NCI-H526 (cell line): Measurements from ENCODE around the gene RAB3IL1.
"Not testable (repeated sequence)": the region's sequence is repeated elsewhere in the genome, so short reads cannot be mapped to it uniquely, and the experiment has no call there.

Experiments used
- DNase-seq, 2 experiments: peaks; one replicate each; lab custom pipeline; 2025; lab: John Stamatoyannopoulos, UW

RAB3IL1 gene

GRCh38 chr11:61885784-61886580 lies 31.4 kb downstream of the RAB3IL1 start:
- no peak for DNase-seq

GRCh38 chr11:61885166-61885778 lies 32.1 kb downstream of the RAB3IL1 start:
- DNase-seq = peak in 1 of 2 experiments; percentile 48

DNA sequence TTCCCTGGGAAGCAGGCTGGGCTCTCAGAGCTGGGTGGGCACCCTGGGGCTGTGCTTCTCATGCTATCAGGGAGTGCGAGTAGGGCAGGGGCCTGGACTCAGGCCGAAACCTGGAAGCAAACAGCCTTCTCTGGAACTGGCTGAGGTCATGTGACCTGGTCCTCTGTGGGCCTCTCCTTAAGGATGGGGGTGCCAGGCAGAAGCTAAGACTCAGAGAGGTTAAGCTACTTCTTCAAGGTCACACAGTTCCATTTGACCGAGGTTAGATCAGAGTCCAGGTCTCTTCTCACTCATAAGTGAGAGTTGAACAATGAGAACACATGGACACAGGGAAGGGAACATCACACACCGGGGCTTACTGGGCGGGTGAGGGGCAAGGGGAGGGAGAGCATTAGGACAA lies 33.4 kb downstream of the RAB3IL1 start:
- DNase-seq = no peak

- DNase-seq = no peak
Observed at GRCh38 chr11:61883327-61883726, 34.0 kb downstream of the RAB3IL1 start.

GRCh38 chr11:61882879-61883278 lies 34.5 kb downstream of the RAB3IL1 start:
- no peak for DNase-seq

GRCh38 chr11:61882267-61882666 lies 35.1 kb downstream of the RAB3IL1 start:
- DNase-seq = not testable (repeated sequence)

DNA sequence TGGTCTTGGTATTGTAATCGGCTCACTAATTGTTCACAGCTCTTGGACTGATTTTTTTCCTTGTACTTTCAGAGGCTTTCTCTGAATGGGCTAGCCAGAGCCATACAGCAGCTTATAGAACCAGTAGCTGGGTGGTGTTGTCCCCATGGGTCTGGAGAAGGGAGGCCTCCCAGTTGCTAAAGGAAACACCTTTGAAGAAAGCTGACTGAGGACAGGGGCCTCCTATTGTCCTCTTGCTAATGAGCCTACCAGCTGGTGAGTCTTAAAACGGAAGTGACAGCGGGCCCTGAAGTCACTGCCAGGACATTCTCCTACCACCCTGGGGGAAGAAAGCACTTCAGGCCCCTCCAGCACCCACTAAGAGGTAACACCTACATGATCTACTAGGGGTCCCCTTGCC lies 36.0 kb downstream of the RAB3IL1 start:
- peak in 1 of 2 experiments; percentile 30 for DNase-seq

DNA sequence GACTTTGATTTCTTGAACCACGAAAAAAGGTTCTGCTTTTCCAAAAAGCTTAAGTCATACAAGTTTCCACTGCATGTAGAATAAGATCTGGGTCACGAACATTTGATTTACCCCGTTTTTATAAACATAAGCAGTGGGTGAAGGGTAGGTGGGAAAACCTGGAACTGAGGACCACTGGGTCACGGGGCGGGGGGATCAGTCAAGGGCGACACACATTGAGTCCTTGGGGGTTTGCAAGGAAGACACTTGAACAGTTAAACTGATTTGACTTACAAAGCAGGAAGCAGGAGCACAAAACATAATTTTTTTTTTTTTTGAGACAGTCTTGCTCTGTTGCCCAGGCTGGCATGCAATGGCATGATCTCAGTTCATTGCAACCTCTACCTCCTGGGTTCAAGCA lies 36.9 kb downstream of the RAB3IL1 start:
- peak; percentile 85 to 87 for DNase-seq

- DNase-seq = peak in 1 of 2 experiments; percentile 70
Observed at GRCh38 chr11:61880031-61880430, 37.3 kb downstream of the RAB3IL1 start.

DNA sequence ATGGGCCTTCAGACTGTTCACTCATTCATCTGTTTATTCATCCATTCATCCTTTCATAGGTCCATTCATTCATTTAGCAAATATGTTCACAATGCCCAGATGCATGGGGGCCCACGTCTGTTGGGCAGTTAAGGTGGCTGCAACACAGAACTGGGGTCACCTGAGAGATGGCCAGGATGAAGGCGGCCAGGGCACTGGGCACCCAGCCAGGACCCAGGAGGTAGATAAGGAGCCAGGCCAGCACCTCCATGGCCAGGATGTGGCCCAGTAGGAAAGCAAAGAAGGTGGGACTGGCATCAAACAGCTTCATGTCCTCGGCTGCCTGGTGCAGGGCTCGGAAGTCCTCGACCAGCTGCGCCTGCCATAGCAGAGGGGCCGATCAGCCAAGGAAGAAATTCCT lies 38.2 kb downstream of the RAB3IL1 start:
- DNase-seq = no peak

DNA sequence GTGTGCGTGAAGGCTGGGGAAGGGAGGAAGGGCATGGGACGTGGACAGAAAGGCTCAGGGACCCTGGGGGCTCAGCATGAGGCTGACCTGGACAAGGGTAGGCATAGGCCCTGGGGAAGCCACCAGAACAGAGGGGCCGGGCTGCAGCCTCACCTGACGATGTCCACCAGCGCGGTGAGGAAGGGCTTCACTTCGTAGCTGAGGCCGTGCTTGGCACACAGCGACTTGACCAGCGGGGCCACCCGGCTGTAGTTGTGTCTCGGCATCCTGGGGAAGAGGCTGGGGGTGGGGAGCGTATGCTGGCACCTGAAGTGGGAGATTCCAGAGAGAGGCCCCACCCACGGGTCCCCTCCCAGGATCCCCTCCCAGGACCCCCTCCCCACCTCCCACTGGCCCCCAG lies 41.7 kb downstream of the RAB3IL1 start:
- no peak for DNase-seq

DNA sequence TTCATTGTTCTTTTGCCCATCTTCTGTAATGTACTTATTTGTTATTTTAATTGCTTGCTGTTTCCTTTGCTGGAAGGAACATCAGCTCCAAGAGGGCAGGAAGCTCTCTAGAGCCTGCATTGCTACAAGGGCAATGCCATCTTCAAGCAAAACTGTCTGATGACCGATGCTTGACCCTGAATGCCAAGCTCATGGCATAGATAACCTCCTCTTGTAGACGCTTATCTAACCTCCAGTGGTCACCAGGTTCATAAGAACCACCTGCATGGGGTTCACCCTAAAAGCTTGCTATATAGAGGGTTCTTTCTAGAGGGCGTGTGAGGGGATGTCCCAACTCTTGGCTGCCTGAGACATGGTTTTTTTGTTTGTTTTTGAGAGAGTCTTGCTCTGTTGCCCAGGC lies 42.5 kb downstream of the RAB3IL1 start:
- no peak for DNase-seq

DNA sequence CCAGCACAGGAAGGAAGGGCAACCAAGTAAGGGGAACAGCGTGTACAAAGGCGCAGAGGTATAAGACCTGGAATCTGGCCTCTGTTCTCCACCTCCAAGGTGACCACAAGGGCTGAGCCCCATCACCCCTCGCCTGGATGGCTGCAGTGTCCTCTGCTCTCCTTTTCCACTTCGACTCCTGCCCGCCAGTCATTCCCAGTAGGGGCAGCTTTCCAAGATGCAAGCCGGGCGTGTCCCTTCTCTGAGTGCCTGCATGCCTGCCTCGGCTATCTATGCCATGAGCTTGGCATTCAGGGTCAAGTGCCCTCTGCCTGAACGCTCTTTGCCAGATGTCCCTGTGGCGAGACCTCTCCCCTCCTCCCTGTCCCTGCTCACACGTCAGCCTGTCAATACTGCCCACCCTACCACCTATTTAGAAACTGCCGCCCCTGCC lies 43.0 kb downstream of the RAB3IL1 start:
- no peak for DNase-seq

- DNase-seq = no peak
Observed at GRCh38 chr11:61873588-61874376, 43.6 kb downstream of the RAB3IL1 start.

- no peak for DNase-seq
Observed at GRCh38 chr11:61872935-61873565, 44.3 kb downstream of the RAB3IL1 start.

DNA sequence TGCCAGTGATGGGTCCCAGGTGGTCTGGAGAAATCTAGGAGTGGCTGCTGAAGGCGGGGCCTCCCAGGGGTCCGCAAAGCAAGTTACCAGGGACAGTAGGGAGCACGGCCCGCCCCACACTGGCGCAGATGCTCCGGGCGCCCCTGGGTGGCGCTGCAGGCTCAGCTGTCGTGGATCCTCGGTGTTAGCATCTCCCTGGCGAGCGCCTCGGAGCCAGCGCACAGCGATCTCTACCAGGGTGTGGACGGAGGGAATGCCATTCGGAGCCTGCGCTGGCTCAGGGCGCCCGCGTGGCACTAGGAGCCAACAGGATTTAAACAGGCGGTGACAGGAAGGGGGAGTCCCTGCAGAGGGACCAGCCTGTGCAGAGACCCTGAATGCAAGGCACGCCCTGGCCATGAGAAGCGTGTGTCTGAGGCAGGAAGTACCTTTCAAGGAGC lies 46.2 kb downstream of the RAB3IL1 start:
- peak; percentile 80 to 96 for DNase-seq

DNA sequence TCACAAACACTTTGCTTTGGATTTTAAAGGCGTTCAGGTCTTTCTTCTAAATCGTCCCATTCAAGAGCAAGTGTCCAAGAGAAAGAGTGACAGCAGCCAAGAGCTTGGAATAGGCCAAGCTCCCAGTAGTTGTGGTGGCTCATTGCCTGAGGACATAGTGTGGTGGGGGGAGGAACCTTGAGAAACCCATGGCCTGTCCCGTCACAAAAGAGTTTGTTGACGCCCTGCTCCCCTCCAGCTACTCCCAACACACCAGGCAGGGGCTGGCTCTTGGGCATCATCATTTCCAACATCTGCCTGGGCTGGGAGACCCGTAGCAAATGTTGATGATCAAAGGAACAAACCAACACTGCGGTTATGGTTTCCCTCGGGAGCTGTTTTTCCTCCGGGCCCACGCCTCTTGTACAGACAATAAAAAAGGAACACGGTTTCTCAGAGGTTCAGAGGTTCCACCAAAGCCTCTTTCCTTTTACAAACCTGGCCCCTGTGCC lies 46.8 kb downstream of the RAB3IL1 start:
- DNase-seq = peak; percentile 80 to 82

DNA sequence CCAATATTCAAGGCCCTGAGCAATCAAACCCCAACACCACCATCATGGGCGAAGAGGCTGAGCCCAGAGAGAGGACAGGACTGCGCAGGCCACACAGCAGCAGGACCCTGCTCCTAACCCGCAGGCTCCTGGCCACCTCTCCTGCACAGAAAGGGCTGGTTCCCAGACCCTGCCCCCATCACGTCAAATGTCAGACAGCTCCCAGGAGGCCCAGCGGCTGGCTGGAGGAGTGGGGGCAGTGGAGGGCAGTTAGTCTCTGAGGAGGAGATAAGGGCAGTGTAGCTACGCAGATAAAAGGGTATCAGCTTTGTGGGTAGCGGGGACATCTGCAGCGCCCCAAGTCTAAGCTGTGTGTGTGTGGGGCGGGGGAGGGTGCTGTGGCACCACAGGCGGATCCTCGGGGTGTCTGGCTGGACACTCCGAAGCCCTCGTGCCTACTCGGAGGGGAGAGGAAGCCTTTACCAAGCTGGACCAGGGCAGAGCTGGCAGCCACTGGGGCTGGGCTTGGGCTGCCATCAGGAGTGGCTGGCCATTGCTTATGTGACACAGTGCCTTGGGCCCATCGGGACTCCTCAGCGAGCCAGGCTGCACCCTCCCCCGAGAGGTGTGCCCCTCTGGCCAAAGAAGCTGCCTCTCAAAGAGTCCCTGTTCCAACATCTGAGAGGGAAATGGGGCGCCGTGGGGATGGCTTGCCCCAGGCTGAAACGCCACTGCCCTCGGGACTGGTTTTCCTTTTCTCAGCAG lies 47.5 kb downstream of the RAB3IL1 start:
- peak in 1 of 2 experiments; percentile 51 for DNase-seq

DNA sequence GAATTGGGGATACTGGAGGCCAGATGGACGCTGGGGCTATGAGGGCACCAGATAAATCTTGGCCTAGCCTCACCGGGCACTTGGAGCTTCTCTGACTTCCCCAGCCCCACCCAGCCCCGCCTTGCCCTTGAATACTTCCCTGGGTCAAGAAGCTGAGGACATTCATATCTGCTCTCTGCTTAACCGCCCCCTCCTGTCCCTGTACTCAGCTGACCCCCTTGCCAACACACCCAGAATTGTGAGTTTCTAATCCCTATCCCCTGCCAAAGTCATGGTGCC lies 48.0 kb downstream of the RAB3IL1 start:
- no peak for DNase-seq

GRCh38 chr11:61868571-61869428 lies 48.6 kb downstream of the RAB3IL1 start:
- no peak for DNase-seq

DNA sequence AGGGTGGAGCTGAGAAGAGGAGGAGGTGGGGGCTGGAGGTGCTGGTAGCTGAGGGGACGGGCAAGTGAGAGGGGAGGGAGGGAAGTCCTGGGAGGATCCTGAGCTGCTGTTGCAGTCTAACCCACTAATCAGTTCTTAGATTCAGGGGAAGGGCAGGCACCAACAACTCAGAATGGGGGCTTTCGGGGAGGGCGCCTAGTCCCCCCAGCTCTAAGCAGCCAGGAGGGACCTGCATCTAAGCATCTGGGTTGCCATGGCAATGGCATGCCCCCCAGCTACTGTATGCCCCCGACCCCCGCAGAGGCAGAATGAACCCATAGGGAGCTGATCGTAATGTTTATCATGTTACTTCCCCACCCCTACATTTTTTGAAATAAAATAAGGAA lies 50.4 kb downstream of the RAB3IL1 start:
- no peak for DNase-seq
